ENCODE data around the gene SPTSSB.

DNA sequence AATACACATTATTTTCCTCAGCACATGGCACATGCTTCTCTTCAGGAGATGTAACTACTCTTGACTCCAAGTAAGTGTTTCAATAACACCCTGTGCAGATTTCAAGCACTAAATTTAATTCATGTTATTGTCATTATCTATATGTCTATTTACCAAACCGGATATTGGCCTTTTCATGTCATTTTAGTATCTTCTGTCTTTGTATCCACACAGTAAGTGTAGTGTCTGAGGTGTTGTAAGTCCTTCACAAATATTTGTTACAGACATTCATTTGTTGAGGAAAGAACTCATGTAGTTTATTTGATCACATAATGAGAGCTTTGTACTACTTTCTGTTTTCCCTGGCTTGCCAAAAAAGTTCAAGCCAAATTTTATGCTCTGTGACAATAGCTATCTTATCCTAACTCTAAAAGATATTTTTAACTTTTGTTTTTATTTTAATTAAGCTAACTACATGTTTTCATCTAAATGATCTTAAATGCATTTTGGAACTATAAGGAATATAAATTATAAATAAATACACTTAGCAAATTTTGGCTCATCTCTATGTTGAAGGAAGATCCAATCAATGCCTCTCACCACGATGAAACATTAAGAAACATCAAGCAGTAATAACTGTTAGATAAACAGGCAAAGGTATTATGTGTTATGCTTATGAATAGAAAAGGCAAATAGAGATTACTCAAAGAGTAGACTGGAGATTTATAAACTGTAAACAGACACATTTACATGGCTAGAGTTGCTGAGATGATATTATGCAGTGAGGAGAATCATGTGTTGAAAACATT, 48.3 kb downstream of the SPTSSB start:
- TF ChIP-seq EZH2phosphoT487 (IDR thresholded peaks at IDR 0.05; ENCODE audit: insufficient read depth, low read depth) (no peak), EZH2 (IDR thresholded peaks at IDR 0.05; ENCODE audit: insufficient read depth, poor library complexity, severe bottlenecking) (no peak)

Data from GM23248 (cell line).